K562 (cell line): ENCODE results near the gene ENPP6. TPM values are rescaled to one million over a fixed set of nuclear protein-coding genes. Genes with fewer than 3 reads are reported as not detected.

Source experiments
- CBX3 ChIP-seq, 2 experiments: IDR thresholded peaks; 1 replicate in 1 of 2; 2 replicates in 1 of 2; pipeline ENCODE4 v1.6.1; 2012; ENCODE audit warnings: inconsistent platforms in 2 of 2, low read length in 2 of 2, borderline replicate concordance in 1 of 2, control low read depth in 1 of 2
- NELFE ChIP-seq: IDR thresholded peaks from 2 replicates; pipeline ENCODE4 v1.6.1; 2011; ENCODE audit warnings: mild to moderate bottlenecking; ENCODE audit not compliant: insufficient read depth, insufficient read length
- NR2C1 ChIP-seq, 2 experiments: fragments of 450-650 bp; IDR thresholded peaks; 2 replicates each; pipeline ENCODE4 v1.6.1; 2017; ENCODE audit warnings: mild to moderate bottlenecking in 2 of 2, antibody characterized with exemption in 1 of 2, inconsistent platforms in 1 of 2, missing compliant biosample characterization in 1 of 2, missing genetic modification characterization in 1 of 2
- TRIM28 ChIP-seq: fragments of 450-650 bp; IDR thresholded peaks from 2 replicates; pipeline ENCODE4 v1.6.1; 2017
- ZNF197 ChIP-seq: fragments of 200-800 bp; sonication (Bioruptor generic); IDR thresholded peaks from 2 replicates; pipeline ENCODE4 v1.6.1; 2016; ENCODE audit warnings: low read depth, missing genetic modification characterization, missing compliant biosample characterization
- polyA plus RNA-seq, 8 experiments: library from polyadenylated mRNA; depleted of rRNA in 4 of 8; stranded (reverse) in 5 of 8; unstranded in 3 of 8; fragments of >200 nt; fragmentation: Nextera tagmentation in 2 of 8; fragmentation: Illumina TruSeq in 1 of 8; extraction: Ambion mirVana in 2 of 8; extraction: Trizol in 1 of 8; gene quantifications; 2 replicates each; pipeline versions ENCODE4 v1.2.1 to v1.2.3, GENCODE V29; 2011 to 2014; ENCODE audit warnings: inconsistent platforms in 1 of 8, missing spikeins in 1 of 8
- total RNA-seq, 7 experiments: library from RNA; depleted of rRNA in 6 of 7; stranded (reverse); fragments of >200 nt in 6 of 7; fragmentation: Illumina TruSeq in 2 of 7; extraction: Trizol in 2 of 7; gene quantifications; 2 replicates each; pipeline versions ENCODE4 v1.2.1 to v1.2.3, GENCODE V29; 2011 to 2021; ENCODE audit warnings: low replicate concordance in 1 of 7
- TF ChIP-seq, protein P1 (sequence below): fragments of 450-650 bp; IDR thresholded peaks from 2 replicates; pipeline ENCODE4 v1.6.1; 2016; ENCODE audit warnings: mild to moderate bottlenecking, moderate library complexity
- TF ChIP-seq, protein P2 (sequence below): fragments of 250-450 bp; sonication (Bioruptor Pico); IDR thresholded peaks from 2 replicates; pipeline ENCODE4 v1.4.0; 2020; ENCODE audit warnings: borderline replicate concordance
- TF ChIP-seq, protein P3 (sequence below): sonication (generic); formaldehyde crosslinking; IDR thresholded peaks from 2 replicates; pipeline ENCODE4 v1.4.0; 2020; ENCODE audit warnings: mild to moderate bottlenecking, missing genetic modification reagents

ENPP6 gene
- total and polyA plus RNA-seq, 9 of the 15 experiments (the other 6 are each of a cell fraction or from before 2014, with no cell fraction given), result 0.29 TPM; not detected in 8

DNA sequence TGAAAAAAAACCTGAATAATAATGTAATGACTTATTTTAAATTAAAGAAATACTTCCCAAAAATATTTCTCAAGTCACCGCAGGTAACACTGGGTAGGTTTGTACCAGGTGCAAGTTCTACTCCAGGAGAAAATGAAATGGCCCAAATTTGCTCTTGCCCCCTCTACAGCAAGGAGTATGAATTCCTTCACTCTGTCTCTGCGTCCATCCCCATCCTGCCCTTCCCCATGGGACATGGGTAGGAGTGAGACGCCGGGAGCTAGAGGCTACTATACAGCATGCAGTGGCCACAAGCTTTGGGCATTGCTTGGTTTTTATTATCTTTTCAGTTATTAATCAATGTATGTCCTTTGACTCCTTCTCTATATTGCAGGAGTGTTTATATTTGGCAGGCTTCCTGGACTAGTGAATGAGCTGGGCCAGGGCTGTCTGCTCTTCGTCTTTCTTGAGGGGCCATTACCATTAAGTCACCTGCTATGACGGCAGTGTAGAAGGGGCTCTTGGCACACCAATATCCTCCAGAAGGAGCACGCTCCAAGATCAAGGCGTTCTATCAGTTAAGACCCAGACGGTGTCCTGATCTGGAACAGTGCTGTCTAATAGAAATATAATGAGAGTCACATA is 149.6 kb downstream of the ENPP6 start (continued):
- TF ChIP-seq, protein P1, sequence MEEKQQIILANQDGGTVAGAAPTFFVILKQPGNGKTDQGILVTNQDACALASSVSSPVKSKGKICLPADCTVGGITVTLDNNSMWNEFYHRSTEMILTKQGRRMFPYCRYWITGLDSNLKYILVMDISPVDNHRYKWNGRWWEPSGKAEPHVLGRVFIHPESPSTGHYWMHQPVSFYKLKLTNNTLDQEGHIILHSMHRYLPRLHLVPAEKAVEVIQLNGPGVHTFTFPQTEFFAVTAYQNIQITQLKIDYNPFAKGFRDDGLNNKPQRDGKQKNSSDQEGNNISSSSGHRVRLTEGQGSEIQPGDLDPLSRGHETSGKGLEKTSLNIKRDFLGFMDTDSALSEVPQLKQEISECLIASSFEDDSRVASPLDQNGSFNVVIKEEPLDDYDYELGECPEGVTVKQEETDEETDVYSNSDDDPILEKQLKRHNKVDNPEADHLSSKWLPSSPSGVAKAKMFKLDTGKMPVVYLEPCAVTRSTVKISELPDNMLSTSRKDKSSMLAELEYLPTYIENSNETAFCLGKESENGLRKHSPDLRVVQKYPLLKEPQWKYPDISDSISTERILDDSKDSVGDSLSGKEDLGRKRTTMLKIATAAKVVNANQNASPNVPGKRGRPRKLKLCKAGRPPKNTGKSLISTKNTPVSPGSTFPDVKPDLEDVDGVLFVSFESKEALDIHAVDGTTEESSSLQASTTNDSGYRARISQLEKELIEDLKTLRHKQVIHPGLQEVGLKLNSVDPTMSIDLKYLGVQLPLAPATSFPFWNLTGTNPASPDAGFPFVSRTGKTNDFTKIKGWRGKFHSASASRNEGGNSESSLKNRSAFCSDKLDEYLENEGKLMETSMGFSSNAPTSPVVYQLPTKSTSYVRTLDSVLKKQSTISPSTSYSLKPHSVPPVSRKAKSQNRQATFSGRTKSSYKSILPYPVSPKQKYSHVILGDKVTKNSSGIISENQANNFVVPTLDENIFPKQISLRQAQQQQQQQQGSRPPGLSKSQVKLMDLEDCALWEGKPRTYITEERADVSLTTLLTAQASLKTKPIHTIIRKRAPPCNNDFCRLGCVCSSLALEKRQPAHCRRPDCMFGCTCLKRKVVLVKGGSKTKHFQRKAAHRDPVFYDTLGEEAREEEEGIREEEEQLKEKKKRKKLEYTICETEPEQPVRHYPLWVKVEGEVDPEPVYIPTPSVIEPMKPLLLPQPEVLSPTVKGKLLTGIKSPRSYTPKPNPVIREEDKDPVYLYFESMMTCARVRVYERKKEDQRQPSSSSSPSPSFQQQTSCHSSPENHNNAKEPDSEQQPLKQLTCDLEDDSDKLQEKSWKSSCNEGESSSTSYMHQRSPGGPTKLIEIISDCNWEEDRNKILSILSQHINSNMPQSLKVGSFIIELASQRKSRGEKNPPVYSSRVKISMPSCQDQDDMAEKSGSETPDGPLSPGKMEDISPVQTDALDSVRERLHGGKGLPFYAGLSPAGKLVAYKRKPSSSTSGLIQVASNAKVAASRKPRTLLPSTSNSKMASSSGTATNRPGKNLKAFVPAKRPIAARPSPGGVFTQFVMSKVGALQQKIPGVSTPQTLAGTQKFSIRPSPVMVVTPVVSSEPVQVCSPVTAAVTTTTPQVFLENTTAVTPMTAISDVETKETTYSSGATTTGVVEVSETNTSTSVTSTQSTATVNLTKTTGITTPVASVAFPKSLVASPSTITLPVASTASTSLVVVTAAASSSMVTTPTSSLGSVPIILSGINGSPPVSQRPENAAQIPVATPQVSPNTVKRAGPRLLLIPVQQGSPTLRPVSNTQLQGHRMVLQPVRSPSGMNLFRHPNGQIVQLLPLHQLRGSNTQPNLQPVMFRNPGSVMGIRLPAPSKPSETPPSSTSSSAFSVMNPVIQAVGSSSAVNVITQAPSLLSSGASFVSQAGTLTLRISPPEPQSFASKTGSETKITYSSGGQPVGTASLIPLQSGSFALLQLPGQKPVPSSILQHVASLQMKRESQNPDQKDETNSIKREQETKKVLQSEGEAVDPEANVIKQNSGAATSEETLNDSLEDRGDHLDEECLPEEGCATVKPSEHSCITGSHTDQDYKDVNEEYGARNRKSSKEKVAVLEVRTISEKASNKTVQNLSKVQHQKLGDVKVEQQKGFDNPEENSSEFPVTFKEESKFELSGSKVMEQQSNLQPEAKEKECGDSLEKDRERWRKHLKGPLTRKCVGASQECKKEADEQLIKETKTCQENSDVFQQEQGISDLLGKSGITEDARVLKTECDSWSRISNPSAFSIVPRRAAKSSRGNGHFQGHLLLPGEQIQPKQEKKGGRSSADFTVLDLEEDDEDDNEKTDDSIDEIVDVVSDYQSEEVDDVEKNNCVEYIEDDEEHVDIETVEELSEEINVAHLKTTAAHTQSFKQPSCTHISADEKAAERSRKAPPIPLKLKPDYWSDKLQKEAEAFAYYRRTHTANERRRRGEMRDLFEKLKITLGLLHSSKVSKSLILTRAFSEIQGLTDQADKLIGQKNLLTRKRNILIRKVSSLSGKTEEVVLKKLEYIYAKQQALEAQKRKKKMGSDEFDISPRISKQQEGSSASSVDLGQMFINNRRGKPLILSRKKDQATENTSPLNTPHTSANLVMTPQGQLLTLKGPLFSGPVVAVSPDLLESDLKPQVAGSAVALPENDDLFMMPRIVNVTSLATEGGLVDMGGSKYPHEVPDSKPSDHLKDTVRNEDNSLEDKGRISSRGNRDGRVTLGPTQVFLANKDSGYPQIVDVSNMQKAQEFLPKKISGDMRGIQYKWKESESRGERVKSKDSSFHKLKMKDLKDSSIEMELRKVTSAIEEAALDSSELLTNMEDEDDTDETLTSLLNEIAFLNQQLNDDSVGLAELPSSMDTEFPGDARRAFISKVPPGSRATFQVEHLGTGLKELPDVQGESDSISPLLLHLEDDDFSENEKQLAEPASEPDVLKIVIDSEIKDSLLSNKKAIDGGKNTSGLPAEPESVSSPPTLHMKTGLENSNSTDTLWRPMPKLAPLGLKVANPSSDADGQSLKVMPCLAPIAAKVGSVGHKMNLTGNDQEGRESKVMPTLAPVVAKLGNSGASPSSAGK, result no peak
- TF ChIP-seq, protein P2, sequence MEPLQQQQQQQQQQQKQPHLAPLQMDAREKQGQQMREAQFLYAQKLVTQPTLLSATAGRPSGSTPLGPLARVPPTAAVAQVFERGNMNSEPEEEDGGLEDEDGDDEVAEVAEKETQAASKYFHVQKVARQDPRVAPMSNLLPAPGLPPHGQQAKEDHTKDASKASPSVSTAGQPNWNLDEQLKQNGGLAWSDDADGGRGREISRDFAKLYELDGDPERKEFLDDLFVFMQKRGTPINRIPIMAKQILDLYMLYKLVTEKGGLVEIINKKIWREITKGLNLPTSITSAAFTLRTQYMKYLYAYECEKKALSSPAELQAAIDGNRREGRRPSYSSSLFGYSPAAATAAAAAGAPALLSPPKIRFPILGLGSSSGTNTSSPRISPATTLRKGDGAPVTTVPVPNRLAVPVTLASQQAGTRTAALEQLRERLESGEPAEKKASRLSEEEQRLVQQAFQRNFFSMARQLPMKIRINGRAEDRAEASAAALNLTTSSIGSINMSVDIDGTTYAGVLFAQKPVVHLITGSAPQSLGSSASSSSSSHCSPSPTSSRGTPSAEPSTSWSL (CRISPR knock-in tag), result no peak
- TF ChIP-seq, protein P3, sequence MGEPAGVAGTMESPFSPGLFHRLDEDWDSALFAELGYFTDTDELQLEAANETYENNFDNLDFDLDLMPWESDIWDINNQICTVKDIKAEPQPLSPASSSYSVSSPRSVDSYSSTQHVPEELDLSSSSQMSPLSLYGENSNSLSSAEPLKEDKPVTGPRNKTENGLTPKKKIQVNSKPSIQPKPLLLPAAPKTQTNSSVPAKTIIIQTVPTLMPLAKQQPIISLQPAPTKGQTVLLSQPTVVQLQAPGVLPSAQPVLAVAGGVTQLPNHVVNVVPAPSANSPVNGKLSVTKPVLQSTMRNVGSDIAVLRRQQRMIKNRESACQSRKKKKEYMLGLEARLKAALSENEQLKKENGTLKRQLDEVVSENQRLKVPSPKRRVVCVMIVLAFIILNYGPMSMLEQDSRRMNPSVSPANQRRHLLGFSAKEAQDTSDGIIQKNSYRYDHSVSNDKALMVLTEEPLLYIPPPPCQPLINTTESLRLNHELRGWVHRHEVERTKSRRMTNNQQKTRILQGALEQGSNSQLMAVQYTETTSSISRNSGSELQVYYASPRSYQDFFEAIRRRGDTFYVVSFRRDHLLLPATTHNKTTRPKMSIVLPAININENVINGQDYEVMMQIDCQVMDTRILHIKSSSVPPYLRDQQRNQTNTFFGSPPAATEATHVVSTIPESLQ, result no peak
- TF ChIP-seq CBX3 (IDR thresholded peaks at IDR 0.05; ENCODE audit: borderline replicate concordance in 1 of 2, low read length in 2 of 2) (no peak), NR2C1 (IDR thresholded peaks at IDR 0.05) (no peak), NR2C1 (tag; IDR thresholded peaks at IDR 0.05) (no peak), TRIM28 (no peak), NELFE (no peak), ZNF197 (no peak)
